Esophagus muscularis mucosa (tissue), 4 donors: ENCODE results near the gene BEST1.

Source experiments
- EP300 ChIP-seq: sonication (generic); formaldehyde crosslinking; IDR thresholded peaks from one replicate; pipeline ENCODE4 v1.6.1; 2017; ENCODE audit warnings: antibody characterized with exemption
- POLR2A ChIP-seq: fragments of 450-650 bp; IDR thresholded peaks from one replicate; pipeline ENCODE4 v1.6.1; 2017; ENCODE audit warnings: antibody characterized with exemption, moderate library complexity, mild to moderate bottlenecking, low read depth
- POLR2AphosphoS5 ChIP-seq, 2 donors: sonication (generic); formaldehyde crosslinking; IDR thresholded peaks; one replicate each; pipeline ENCODE4 v1.6.1; 2017; ENCODE audit warnings: antibody characterized with exemption in 2 of 2
- TF ChIP-seq, protein P1 (sequence below), 3 experiments: fragments of 200-600 bp in 2 of 3; fragments of 450-650 bp in 1 of 3; sonication (generic) in 2 of 3; IDR thresholded peaks; one replicate each; pipeline ENCODE4 v1.5.1; 2017 to 2019; ENCODE audit warnings: antibody characterized with exemption in 3 of 3, mild to moderate bottlenecking in 2 of 3, moderate library complexity in 1 of 3

DNA sequence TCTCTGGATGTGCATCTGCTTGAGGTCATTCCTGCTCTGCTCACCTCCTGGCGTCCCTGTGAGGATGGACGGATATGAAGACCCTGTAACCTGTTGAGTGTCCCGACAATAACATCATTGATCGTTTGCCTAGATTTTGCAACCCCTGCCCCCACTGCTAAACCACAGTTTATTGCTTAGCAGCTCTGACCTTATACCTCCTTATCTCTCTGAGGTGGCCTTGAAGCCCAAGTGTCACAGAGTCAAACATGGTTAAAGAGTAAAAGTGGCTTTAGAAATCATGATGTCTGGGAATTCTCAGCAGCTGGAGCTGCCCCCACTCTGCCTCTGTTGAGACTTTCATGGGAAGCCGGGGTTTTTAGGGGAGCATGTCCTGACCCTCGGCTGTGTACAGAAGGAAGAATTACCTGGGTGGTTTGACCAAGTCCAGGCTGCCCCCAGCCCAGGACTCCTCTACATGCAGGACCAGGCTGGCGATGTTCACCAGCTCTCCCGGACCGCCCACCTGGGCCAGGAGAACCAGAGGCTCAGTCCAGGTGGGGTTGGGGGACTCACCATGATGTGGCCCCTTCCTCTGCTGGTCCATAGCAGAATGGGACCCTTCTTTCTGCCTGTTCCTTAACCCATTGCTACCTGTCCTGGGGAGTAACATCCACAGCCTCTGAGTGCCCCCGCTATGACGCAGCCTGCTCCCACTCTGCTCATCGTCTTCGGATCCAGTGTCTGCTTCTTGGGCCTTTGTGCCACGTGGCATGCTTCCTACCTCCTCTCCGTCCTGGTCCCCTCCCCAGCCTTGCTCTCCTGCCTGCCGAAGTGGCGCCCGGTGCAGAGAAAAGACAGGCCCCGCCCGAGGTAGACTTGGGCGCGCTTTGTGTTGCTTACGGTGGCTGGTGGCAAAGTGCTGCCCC lies 50.6 kb downstream of the BEST1 start:
- TF ChIP-seq, protein P1, sequence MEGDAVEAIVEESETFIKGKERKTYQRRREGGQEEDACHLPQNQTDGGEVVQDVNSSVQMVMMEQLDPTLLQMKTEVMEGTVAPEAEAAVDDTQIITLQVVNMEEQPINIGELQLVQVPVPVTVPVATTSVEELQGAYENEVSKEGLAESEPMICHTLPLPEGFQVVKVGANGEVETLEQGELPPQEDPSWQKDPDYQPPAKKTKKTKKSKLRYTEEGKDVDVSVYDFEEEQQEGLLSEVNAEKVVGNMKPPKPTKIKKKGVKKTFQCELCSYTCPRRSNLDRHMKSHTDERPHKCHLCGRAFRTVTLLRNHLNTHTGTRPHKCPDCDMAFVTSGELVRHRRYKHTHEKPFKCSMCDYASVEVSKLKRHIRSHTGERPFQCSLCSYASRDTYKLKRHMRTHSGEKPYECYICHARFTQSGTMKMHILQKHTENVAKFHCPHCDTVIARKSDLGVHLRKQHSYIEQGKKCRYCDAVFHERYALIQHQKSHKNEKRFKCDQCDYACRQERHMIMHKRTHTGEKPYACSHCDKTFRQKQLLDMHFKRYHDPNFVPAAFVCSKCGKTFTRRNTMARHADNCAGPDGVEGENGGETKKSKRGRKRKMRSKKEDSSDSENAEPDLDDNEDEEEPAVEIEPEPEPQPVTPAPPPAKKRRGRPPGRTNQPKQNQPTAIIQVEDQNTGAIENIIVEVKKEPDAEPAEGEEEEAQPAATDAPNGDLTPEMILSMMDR (IDR thresholded peaks at IDR 0.05): no peak
- TF ChIP-seq POLR2A: no peak
- no peak for TF ChIP-seq EP300
- no peak for TF ChIP-seq POLR2AphosphoS5 (IDR thresholded peaks at IDR 0.05)
